ENCODE measurements around the gene SLC39A3. TPM values are rescaled to one million over a fixed set of nuclear protein-coding genes. Genes with fewer than 3 reads are reported as not detected.

The SLC39A3 gene
- total and polyA plus RNA-seq, 2 of the 8 experiments (the other 6 are each of a cell fraction or from before 2014, with no cell fraction given) = 33.0 to 52.9 TPM

GRCh38 chr19:2750808-2751437 lies 11.1 kb upstream of the SLC39A3 start:
- H3K36me3 ChIP-seq (ENCODE audit: control insufficient read depth in 2 of 4, insufficient read depth in 4 of 4, low read length in 3 of 4) = peaks cover 5 to 21% (median 16%) of the 10 kb centered on the region in 4 experiments
- POLR2A ChIA-PET (ENCODE audit: partially characterized antibody) = no interaction called here
- FAIRE-seq = no peak
- TF ChIP-seq RNF2 (IDR thresholded peaks at IDR 0.05; ENCODE audit: borderline replicate concordance, low read depth, low read length, missing control alignments, poor library complexity, severe bottlenecking) (no peak), TBP (IDR thresholded peaks at IDR 0.05; ENCODE audit: low read depth, low read length) (no peak), TAF7 (optimal IDR thresholded peaks at IDR 0.05; ENCODE audit: borderline replicate concordance, low read depth, low read length) (no peak), POLR2AphosphoS5 (IDR thresholded peaks at IDR 0.05; ENCODE audit: low read depth, low read length) (no peak), SP1 (IDR thresholded peaks at IDR 0.05; ENCODE audit: low read depth, low read length) (no peak), KDM4A (IDR thresholded peaks at IDR 0.05; ENCODE audit: low read depth, low read length, severe bottlenecking) (no peak), CBX8 (IDR thresholded peaks at IDR 0.05; ENCODE audit: borderline replicate concordance, low read depth, low read length) (no peak), YY1 (IDR thresholded peaks at IDR 0.05; ENCODE audit: low read depth, low read length) (no peak), CEBPB (IDR thresholded peaks at IDR 0.05; ENCODE audit: low read depth, low read length) (no peak), JUND (IDR thresholded peaks at IDR 0.05; ENCODE audit: low read length) (no peak), CREB1 (IDR thresholded peaks at IDR 0.05) (no peak), JUN (IDR thresholded peaks at IDR 0.05; ENCODE audit: low read depth, low read length) (no peak), E2F6 (IDR thresholded peaks at IDR 0.05) (no peak), GTF2F1 (IDR thresholded peaks at IDR 0.05; ENCODE audit: borderline replicate concordance, low read depth, low read length) (no peak)

More at GRCh38 chr19:2750808-2751437, 11.1 kb upstream of the SLC39A3 start:
- H2BK120ac ChIP-seq (replicated peaks; ENCODE audit: low read depth, low read length) = no peak overlapping the region
- H2BK12ac ChIP-seq (ENCODE audit: low read depth, low read length) = no peak overlapping the region
- H3K4ac ChIP-seq (replicated peaks; ENCODE audit: insufficient read length, low read depth, low read length) = no peak overlapping the region
- H2BK5ac ChIP-seq (ENCODE audit: low read depth, low read length) = no peak overlapping the region
- H3K18ac ChIP-seq (ENCODE audit: extremely low read depth, low read length) = no peak overlapping the region
- no peak overlapping the region for H4K5ac ChIP-seq (ENCODE audit: insufficient read length, low read depth, low read length)
- H3K27ac ChIP-seq (ENCODE audit: low read depth, low read length) = no peak overlapping the region
- H3K23ac ChIP-seq (ENCODE audit: insufficient read length) = no peak overlapping the region
- no peak overlapping the region for H3K9ac ChIP-seq (replicated peaks in 1 of 4; ENCODE audit: extremely low read depth in 1 of 4, low read depth in 3 of 4, low read length in 3 of 4)
- DNase-seq (ENCODE audit: low read depth in 1 of 2, low spot score in 2 of 2) = no peak
- H3K4me2 ChIP-seq (ENCODE audit: insufficient read depth in 1 of 2, low read depth in 2 of 2, low read length in 2 of 2) = no peak overlapping the region
- peaks cover 0 to 8% (median 2%) of the 10 kb centered on the region in 4 experiments; a peak in 2 of 7 replicates for H3K27me3 ChIP-seq (replicated peaks in 1 of 4; ENCODE audit: control insufficient read depth in 3 of 4, extremely low read depth in 1 of 4, insufficient read depth in 3 of 4, low read length in 3 of 4)
- H4K20me1 ChIP-seq (replicated peaks in 1 of 2; ENCODE audit: control insufficient read depth in 1 of 2, insufficient read depth in 2 of 2, low read length in 2 of 2) = peaks cover 0 to 2% of the 10 kb centered on the region in 2 experiments
- no peak overlapping the region for H4K8ac ChIP-seq (ENCODE audit: extremely low read depth, insufficient read depth, low read length)
- no peaks in the 10 kb centered on the region for H3K23me2 ChIP-seq (ENCODE audit: low read depth, low read length)
- H3K9me3 ChIP-seq (ENCODE audit: insufficient read depth in 2 of 2, low read depth in 1 of 2, low read length in 1 of 2) = no peaks in the 10 kb centered on the region
- H3K4me1 ChIP-seq (replicated peaks in 1 of 4; ENCODE audit: control insufficient read depth in 3 of 4, insufficient read depth in 4 of 4, low read length in 3 of 4) = no peaks in the 10 kb centered on the region
- no peak overlapping the region for H2BK15ac ChIP-seq (ENCODE audit: low read length)
- no peak overlapping the region for H2AK5ac ChIP-seq (ENCODE audit: low read depth, low read length)
- 86% methylated on average over 14 of the region's 17 CpGs; no CpG with 5 or more reads in 1 of the 2 experiments for WGBS, 2 experiments (ENCODE audit: extremely low coverage in 1 of 2, insufficient coverage in 1 of 2, insufficient read length in 1 of 2, insufficient replicate concordance in 2 of 2, low coverage in 1 of 2, low lambda C conversion rate in 2 of 2, missing lambda C conversion rate in 1 of 2)
- no peak overlapping the region for H4K91ac ChIP-seq (replicated peaks; ENCODE audit: insufficient read length, low read length)
- CTCF ChIA-PET (ENCODE audit: partially characterized antibody) = interaction anchor here (1.5 to 9.8 kb wide), 5 partner anchors 25 to 129 kb away, joined by 4 to 117 read pairs (median 14); partner anchors contain the start of gene GNG7
- H3K79me2 ChIP-seq (ENCODE audit: control insufficient read depth in 1 of 2, insufficient read depth in 2 of 2, low read length in 2 of 2) = no peaks in the 10 kb centered on the region
- H3K14ac ChIP-seq (ENCODE audit: insufficient read length) = no peak overlapping the region
- no peak overlapping the region for H3K4me3 ChIP-seq (ENCODE audit: extremely low read depth in 1 of 4, insufficient read depth in 2 of 4, low read depth in 3 of 4, low read length in 4 of 4)
- H2AFZ ChIP-seq (ENCODE audit: low read length) = no peak overlapping the region
- no peak overlapping the region for H3K56ac ChIP-seq (replicated peaks; ENCODE audit: insufficient read length, low read depth, low read length)
- no peaks in the 10 kb centered on the region for H3K79me1 ChIP-seq (ENCODE audit: low read depth, low read length)
- no peak overlapping the region for H2BK20ac ChIP-seq (ENCODE audit: low read length)

All from H1 (cell line).